Ascending aorta (tissue), 2 donors: ENCODE measurements around the gene BBIP1. TPM values are rescaled to one million over a fixed set of nuclear protein-coding genes. Genes with fewer than 3 reads are reported as not detected.

Experiments
- DNase-seq, 2 donors: peaks; one replicate each; pipeline ENCODE4 v3.0.0-alpha.2; 2019; ENCODE audit warnings: low spot score in 2 of 2
- H3K27ac ChIP-seq, 2 donors: fragments of 200-600 bp; sonication (generic); one replicate each; pipeline ENCODE4 v1.5.1; 2016 to 2017; ENCODE audit warnings: mild to moderate bottlenecking in 1 of 2
- H3K27me3 ChIP-seq: fragments of 200-600 bp; sonication (generic); one replicate; pipeline ENCODE4 v1.5.1; 2017
- H3K36me3 ChIP-seq, 2 donors: fragments of 200-600 bp; sonication (generic); one replicate each; pipeline ENCODE4 v1.5.1; 2016
- H3K4me1 ChIP-seq, 2 donors: fragments of 200-600 bp; sonication (generic); one replicate each; pipeline ENCODE4 v1.5.1; 2016 to 2017; ENCODE audit warnings: mild to moderate bottlenecking in 1 of 2
- H3K4me3 ChIP-seq, 2 donors: fragments of 200-600 bp; sonication (generic); one replicate each; pipeline ENCODE4 v1.5.1; 2016 to 2017; ENCODE audit warnings: mild to moderate bottlenecking in 1 of 2
- H3K9me3 ChIP-seq, 2 donors: fragments of 200-600 bp; sonication (generic); one replicate each; pipeline ENCODE4 v1.5.1; 2016
- CTCF ChIP-seq, 3 experiments: fragments of 200-600 bp in 2 of 3; fragments of 450-650 bp in 1 of 3; sonication (generic) in 2 of 3; IDR thresholded peaks; one replicate each; pipeline ENCODE4 v1.5.1; 2016 to 2019; ENCODE audit warnings: antibody characterized with exemption in 3 of 3, mild to moderate bottlenecking in 1 of 3, moderate library complexity in 1 of 3
- intact Hi-C: fragments of 100-400 bp; cut with DNase I; formaldehyde crosslinking; loops from one replicate; pipeline ENCODE4 v1.15.1; 2023
- total RNA-seq: library from RNA; depleted of rRNA; stranded (reverse); fragments of >200 nt; gene quantifications from one replicate; pipeline ENCODE4 v1.1.0, GENCODE V29; 2016

Gene BBIP1
- total RNA-seq, result 1.5 TPM

GRCh38 chr10:110918643-110919348 lies at the start of gene BBIP1:
Gene BBIP1, minus strand, starts transcription at chr10:110919180. Its CDS starts 1,023 bp downstream, at chr10:110918157.
- H3K36me3 ChIP-seq, result no peaks in the 10 kb centered on the region
- peak within 1 kb of the TSS; percentile 96 to 97 for H3K27ac ChIP-seq
- H3K4me3 ChIP-seq, result peak within 1 kb of the TSS; percentile 78 to 98
- intact Hi-C loops, result loop anchor here (2.0 to 10.0 kb wide), 3 partner anchors 48 to 696 kb away; partner anchors contain the start of genes DUSP5 and PDCD4
- no peaks in the 10 kb centered on the region for H3K9me3 ChIP-seq
- peaks cover 0 to 11% of the 10 kb centered on the region in 2 donors for H3K4me1 ChIP-seq
- DNase-seq, result no peak
- H3K27me3 ChIP-seq, result no peaks in the 10 kb centered on the region
- TF ChIP-seq CTCF (IDR thresholded peaks at IDR 0.05), result no peak

- H3K4me1 ChIP-seq, result peaks cover 4 to 20% of the 10 kb centered on the region in 2 donors
- no peak overlapping the region for H3K4me3 ChIP-seq
- H3K9me3 ChIP-seq, result no peaks in the 10 kb centered on the region
- H3K36me3 ChIP-seq, result no peaks in the 10 kb centered on the region
- no peaks in the 10 kb centered on the region for H3K27me3 ChIP-seq
- DNase-seq, result no peak
- TF ChIP-seq CTCF (IDR thresholded peaks at IDR 0.05), result no peak
- intact Hi-C loops, result no loop called here
- H3K27ac ChIP-seq, result no peak overlapping the region
These were observed 48.7 kb upstream of the BBIP1 start for GRCh38 chr10:110967645-110968044.

GRCh38 chr10:110967009-110967630 lies 48.1 kb upstream of the BBIP1 start:
- H3K27ac ChIP-seq, result no peak overlapping the region
- H3K4me3 ChIP-seq, result no peak overlapping the region
- no peaks in the 10 kb centered on the region for H3K9me3 ChIP-seq
- no peak for DNase-seq
- peaks cover 4 to 20% of the 10 kb centered on the region in 2 donors for H3K4me1 ChIP-seq
- intact Hi-C loops, result no loop called here
- H3K27me3 ChIP-seq, result no peaks in the 10 kb centered on the region
- TF ChIP-seq CTCF (IDR thresholded peaks at IDR 0.05), result no peak
- H3K36me3 ChIP-seq, result no peaks in the 10 kb centered on the region

GRCh38 chr10:110966146-110966545 lies 47.2 kb upstream of the BBIP1 start:
- no peak for TF ChIP-seq CTCF (IDR thresholded peaks at IDR 0.05)
- intact Hi-C loops, result no loop called here
- H3K27me3 ChIP-seq, result no peaks in the 10 kb centered on the region
- no peaks in the 10 kb centered on the region for H3K36me3 ChIP-seq
- H3K9me3 ChIP-seq, result no peaks in the 10 kb centered on the region
- no peak overlapping the region for H3K4me3 ChIP-seq
- no peak overlapping the region for H3K27ac ChIP-seq
- no peak for DNase-seq
- H3K4me1 ChIP-seq, result peaks cover 4 to 20% of the 10 kb centered on the region in 2 donors

- DNase-seq, result no peak
- Histone ChIP-seq H3K36me3 (no peaks in the 10 kb centered on the region), H3K9me3 (no peaks in the 10 kb centered on the region), H3K4me1 (peaks cover 4 to 20% of the 10 kb centered on the region in 2 donors), H3K27me3 (no peaks in the 10 kb centered on the region), H3K27ac (no peak overlapping the region), H3K4me3 (no peak overlapping the region)
- intact Hi-C loops, result no loop called here
- TF ChIP-seq CTCF (IDR thresholded peaks at IDR 0.05), result no peak
These were observed 46.2 kb upstream of the BBIP1 start for GRCh38 chr10:110965216-110965615.
